Endothelial cell (in vitro differentiated cells): ENCODE results near the gene DOCK10. TPM values are rescaled to one million over a fixed set of nuclear protein-coding genes. Genes with fewer than 3 reads are reported as not detected.

Source experiments
- DNase-seq: peaks from one replicate; pipeline ENCODE4 v3.0.0; 2021; ENCODE audit warnings: low spot score
- H3K27ac Mint-ChIP-seq: one replicate; pipeline ENCODE4 v1.8.0; 2021; ENCODE audit warnings: mixed read lengths, inconsistent platforms; ENCODE audit not compliant: unreplicated experiment
- H3K27me3 Mint-ChIP-seq: one replicate; pipeline ENCODE4 v1.8.0; 2021; ENCODE audit warnings: mild to moderate bottlenecking, moderate library complexity, mixed read lengths, inconsistent platforms; ENCODE audit not compliant: unreplicated experiment
- H3K36me3 Mint-ChIP-seq: one replicate; pipeline ENCODE4 v1.8.0; 2021; ENCODE audit warnings: mild to moderate bottlenecking, low read depth, mixed read lengths, inconsistent platforms; ENCODE audit not compliant: unreplicated experiment
- H3K4me1 Mint-ChIP-seq: one replicate; pipeline ENCODE4 v1.8.0; 2021; ENCODE audit warnings: mild to moderate bottlenecking, mixed read lengths, inconsistent platforms; ENCODE audit not compliant: unreplicated experiment
- H3K4me3 Mint-ChIP-seq: one replicate; pipeline ENCODE4 v1.8.0; 2021; ENCODE audit warnings: mild to moderate bottlenecking, mixed read lengths, inconsistent platforms; ENCODE audit not compliant: unreplicated experiment
- H3K9me3 Mint-ChIP-seq: one replicate; pipeline ENCODE4 v1.8.0; 2021; ENCODE audit warnings: mixed read lengths, inconsistent platforms; ENCODE audit not compliant: unreplicated experiment
- CTCF ChIP-seq: fragments of 200-600 bp; sonication (generic); IDR thresholded peaks from one replicate; pipeline ENCODE4 v1.5.0; 2021; ENCODE audit warnings: antibody characterized with exemption; ENCODE audit not compliant: unreplicated experiment
- total RNA-seq: library from RNA; stranded (reverse); fragmentation: NEBNext Ultra II Directional; extraction: Animal tissue kit (Norgen Biotek cat#: 25700); gene quantifications from one replicate; pipeline ENCODE4 v1.2.1, GENCODE V29; 2021; ENCODE audit not compliant: unreplicated experiment

The DOCK10 gene
- total RNA-seq, 1 donor from 2014 or later: 7.6 TPM

DNA sequence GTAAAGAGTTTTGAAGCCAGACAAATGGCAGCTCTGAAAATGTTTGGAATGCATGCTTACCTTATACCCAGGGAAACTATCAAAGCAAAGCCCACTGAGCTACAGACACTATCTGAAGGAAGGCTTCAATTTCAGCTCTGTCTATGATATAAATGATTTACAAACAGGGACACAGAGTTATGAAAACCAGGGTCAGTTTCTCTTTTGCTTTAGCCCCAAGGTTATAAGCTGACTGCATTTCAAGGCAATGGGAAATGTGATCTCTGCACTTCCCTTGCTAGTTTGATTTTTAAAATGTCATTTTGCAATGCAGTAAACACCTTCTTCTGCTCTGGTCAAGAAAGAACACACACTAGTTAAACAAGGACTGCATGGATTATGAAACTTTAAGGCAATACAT lies 260.9 kb downstream of the DOCK10 start:
- Mint-ChIP-seq H3K27ac (no peak overlapping the region), H3K36me3 (no peaks in the 10 kb centered on the region), H3K4me1 (no peaks in the 10 kb centered on the region), H3K9me3 (no peaks in the 10 kb centered on the region), H3K4me3 (no peak overlapping the region), H3K27me3 (no peaks in the 10 kb centered on the region)
- TF ChIP-seq CTCF: no peak
- no peak for DNase-seq

GRCh38 chr2:224780823-224781222 lies 261.4 kb downstream of the DOCK10 start:
- H3K27me3 Mint-ChIP-seq: no peaks in the 10 kb centered on the region
- no peak overlapping the region for H3K27ac Mint-ChIP-seq

GRCh38 chr2:224780106-224780505 lies 262.2 kb downstream of the DOCK10 start:
- Mint-ChIP-seq H3K36me3 (no peaks in the 10 kb centered on the region), H3K27ac (no peak overlapping the region), H3K27me3 (no peaks in the 10 kb centered on the region), H3K4me3 (no peak overlapping the region), H3K4me1 (no peaks in the 10 kb centered on the region), H3K9me3 (no peaks in the 10 kb centered on the region)
- no peak for DNase-seq
- TF ChIP-seq CTCF: no peak

More at GRCh38 chr2:224780823-224781222, 261.4 kb downstream of the DOCK10 start:
- DNase-seq: no peak
- Mint-ChIP-seq H3K4me3 (no peak overlapping the region), H3K9me3 (no peaks in the 10 kb centered on the region), H3K4me1 (no peaks in the 10 kb centered on the region), H3K36me3 (no peaks in the 10 kb centered on the region)
- TF ChIP-seq CTCF: no peak

- DNase-seq: peak; percentile 62
- Mint-ChIP-seq H3K27me3 (peaks cover 3% of the 10 kb centered on the region), H3K4me1 (no peaks in the 10 kb centered on the region), H3K4me3 (no peak overlapping the region), H3K9me3 (no peaks in the 10 kb centered on the region), H3K36me3 (no peaks in the 10 kb centered on the region), H3K27ac (no peak overlapping the region)
- peak; percentile 87 for TF ChIP-seq CTCF
Observed at GRCh38 chr2:224778474-224778877, 263.8 kb downstream of the DOCK10 start.

DNA sequence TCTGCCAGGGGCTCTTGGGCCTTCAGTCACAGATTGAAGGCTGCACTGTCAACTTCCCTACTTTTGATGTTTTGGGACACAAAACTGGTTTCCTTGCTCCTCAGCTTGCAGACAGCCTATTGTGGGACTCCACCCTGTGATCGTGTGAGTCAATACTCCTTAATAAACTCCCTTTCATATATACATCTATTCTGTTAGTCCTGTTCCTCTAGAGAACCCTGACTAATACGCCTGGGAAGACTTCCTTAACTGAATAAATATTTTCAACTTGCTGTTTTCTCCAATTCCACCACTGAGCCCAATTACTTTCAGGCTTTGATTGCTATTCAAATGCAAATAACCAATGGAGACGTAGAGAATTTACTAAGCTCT lies 264.7 kb downstream of the DOCK10 start:
- Mint-ChIP-seq H3K4me3 (no peak overlapping the region), H3K4me1 (no peaks in the 10 kb centered on the region), H3K36me3 (no peaks in the 10 kb centered on the region), H3K9me3 (no peaks in the 10 kb centered on the region), H3K27me3 (peaks cover 3% of the 10 kb centered on the region), H3K27ac (no peak overlapping the region)
- no peak for TF ChIP-seq CTCF
- DNase-seq: no peak
